HEK293 (cell line): Measurements from ENCODE around the gene MYD88.

Experiments
- HOXA7 ChIP-seq: sonication (generic); formaldehyde crosslinking; IDR thresholded peaks from 2 replicates; pipeline ENCODE4 v1.8.1; 2022; ENCODE audit warnings: missing genetic modification reagents, borderline replicate concordance
- KLF7 ChIP-seq: fragments of 450-650 bp; formaldehyde crosslinking; IDR thresholded peaks from 2 replicates; pipeline ENCODE4 v1.5.1; 2016; ENCODE audit warnings: missing biosample characterization, missing genetic modification characterization, borderline replicate concordance
- SP2 ChIP-seq: fragments of 450-650 bp; formaldehyde crosslinking; IDR thresholded peaks from 2 replicates; pipeline ENCODE4 v1.5.1; 2016; ENCODE audit warnings: missing biosample characterization, missing genetic modification characterization
- TCF7L2 ChIP-seq: IDR thresholded peaks from 2 replicates; pipeline ENCODE4 v1.6.1; 2011; ENCODE audit warnings: low read depth, mild to moderate bottlenecking, inconsistent platforms, low read length, moderate library complexity, borderline replicate concordance
- ZBTB20 ChIP-seq: fragments of 450-650 bp; formaldehyde crosslinking; IDR thresholded peaks from 2 replicates; pipeline ENCODE4 v1.5.1; 2016; ENCODE audit warnings: missing biosample characterization, missing genetic modification characterization
- ZEB2 ChIP-seq: fragments of 450-650 bp; formaldehyde crosslinking; IDR thresholded peaks from 2 replicates; pipeline ENCODE4 v1.5.1; 2016; ENCODE audit warnings: missing biosample characterization, missing genetic modification characterization
- ZFP69B ChIP-seq: fragments of 450-650 bp; formaldehyde crosslinking; IDR thresholded peaks from 2 replicates; pipeline ENCODE4 v1.5.1; 2016; ENCODE audit warnings: missing biosample characterization, missing genetic modification characterization
- ZNF138 ChIP-seq: fragments of 450-650 bp; formaldehyde crosslinking; IDR thresholded peaks from 2 replicates; pipeline ENCODE4 v1.5.1; 2016; ENCODE audit warnings: missing biosample characterization, missing genetic modification characterization, borderline replicate concordance
- ZNF146 ChIP-seq: fragments of 450-650 bp; formaldehyde crosslinking; IDR thresholded peaks from 2 replicates; pipeline ENCODE4 v1.5.1; 2016; ENCODE audit warnings: missing biosample characterization, missing genetic modification characterization
- ZNF157 ChIP-seq: fragments of 450-650 bp; formaldehyde crosslinking; IDR thresholded peaks from 2 replicates; pipeline ENCODE4 v1.5.1; 2016; ENCODE audit warnings: missing biosample characterization, missing genetic modification characterization
- ZNF184 ChIP-seq: fragments of 450-650 bp; IDR thresholded peaks from 2 replicates; pipeline ENCODE4 v1.5.1; 2018; ENCODE audit warnings: missing biosample characterization, mild to moderate bottlenecking, missing genetic modification characterization
- ZNF19 ChIP-seq: fragments of 450-650 bp; formaldehyde crosslinking; IDR thresholded peaks from 2 replicates; pipeline ENCODE4; 2016; ENCODE audit warnings: missing biosample characterization, missing genetic modification characterization, low read depth
- ZNF221 ChIP-seq: fragments of 450-650 bp; formaldehyde crosslinking; IDR thresholded peaks from 2 replicates; pipeline ENCODE4 v1.5.1; 2017; ENCODE audit warnings: missing biosample characterization, missing genetic modification characterization, borderline replicate concordance
- ZNF266 ChIP-seq: fragments of 450-650 bp; formaldehyde crosslinking; IDR thresholded peaks from 2 replicates; pipeline ENCODE4 v1.5.1; 2016; ENCODE audit warnings: missing biosample characterization, missing genetic modification characterization, low read depth
- ZNF341 ChIP-seq: fragments of 450-650 bp; formaldehyde crosslinking; IDR thresholded peaks from 2 replicates; pipeline ENCODE4; 2016; ENCODE audit warnings: low read depth, missing biosample characterization, missing genetic modification characterization
- ZNF558 ChIP-seq: fragments of 450-650 bp; formaldehyde crosslinking; IDR thresholded peaks from 2 replicates; pipeline ENCODE4 v1.5.1; 2016; ENCODE audit warnings: missing biosample characterization, missing genetic modification characterization
- ZNF600 ChIP-seq: fragments of 450-650 bp; formaldehyde crosslinking; IDR thresholded peaks from 2 replicates; pipeline ENCODE4 v1.5.1; 2016; ENCODE audit warnings: missing biosample characterization, missing genetic modification characterization
- ZNF623 ChIP-seq: fragments of 450-650 bp; formaldehyde crosslinking; IDR thresholded peaks from 2 replicates; pipeline ENCODE4 v1.5.1; 2016; ENCODE audit warnings: missing biosample characterization, missing genetic modification characterization
- ZSCAN16 ChIP-seq: fragments of 450-650 bp; formaldehyde crosslinking; IDR thresholded peaks from 2 replicates; pipeline ENCODE4 v1.5.1; 2016; ENCODE audit warnings: missing biosample characterization, missing genetic modification characterization
- TF ChIP-seq, protein P1 (sequence below): fragments of 450-650 bp; formaldehyde crosslinking; IDR thresholded peaks from 2 replicates; pipeline ENCODE4 v1.5.1; 2016; ENCODE audit warnings: missing biosample characterization, missing genetic modification characterization
- TF ChIP-seq, protein P2 (sequence below): fragments of 450-650 bp; formaldehyde crosslinking; IDR thresholded peaks from 2 replicates; pipeline ENCODE4 v1.5.1; 2017; ENCODE audit warnings: missing biosample characterization, missing genetic modification characterization
- TF ChIP-seq, protein P3 (sequence below): fragments of 450-650 bp; formaldehyde crosslinking; IDR thresholded peaks from 2 replicates; pipeline ENCODE4 v1.5.1; 2016; ENCODE audit warnings: missing biosample characterization, missing genetic modification characterization
- TF ChIP-seq, protein P4 (sequence below): fragments of 450-650 bp; formaldehyde crosslinking; IDR thresholded peaks from 2 replicates; pipeline ENCODE4 v1.5.1; 2016; ENCODE audit warnings: missing biosample characterization, missing genetic modification characterization, borderline replicate concordance
- TF ChIP-seq, protein P5 (sequence below): fragments of 450-650 bp; formaldehyde crosslinking; IDR thresholded peaks from 2 replicates; pipeline ENCODE4 v1.5.1; 2016; ENCODE audit warnings: missing biosample characterization, missing genetic modification characterization
- TF ChIP-seq, protein P6 (sequence below): fragments of 450-650 bp; formaldehyde crosslinking; optimal IDR thresholded peaks from 2 replicates; pipeline ENCODE3; 2016; ENCODE audit warnings: missing biosample characterization, mild to moderate bottlenecking, missing genetic modification characterization

MYD88 gene

DNA sequence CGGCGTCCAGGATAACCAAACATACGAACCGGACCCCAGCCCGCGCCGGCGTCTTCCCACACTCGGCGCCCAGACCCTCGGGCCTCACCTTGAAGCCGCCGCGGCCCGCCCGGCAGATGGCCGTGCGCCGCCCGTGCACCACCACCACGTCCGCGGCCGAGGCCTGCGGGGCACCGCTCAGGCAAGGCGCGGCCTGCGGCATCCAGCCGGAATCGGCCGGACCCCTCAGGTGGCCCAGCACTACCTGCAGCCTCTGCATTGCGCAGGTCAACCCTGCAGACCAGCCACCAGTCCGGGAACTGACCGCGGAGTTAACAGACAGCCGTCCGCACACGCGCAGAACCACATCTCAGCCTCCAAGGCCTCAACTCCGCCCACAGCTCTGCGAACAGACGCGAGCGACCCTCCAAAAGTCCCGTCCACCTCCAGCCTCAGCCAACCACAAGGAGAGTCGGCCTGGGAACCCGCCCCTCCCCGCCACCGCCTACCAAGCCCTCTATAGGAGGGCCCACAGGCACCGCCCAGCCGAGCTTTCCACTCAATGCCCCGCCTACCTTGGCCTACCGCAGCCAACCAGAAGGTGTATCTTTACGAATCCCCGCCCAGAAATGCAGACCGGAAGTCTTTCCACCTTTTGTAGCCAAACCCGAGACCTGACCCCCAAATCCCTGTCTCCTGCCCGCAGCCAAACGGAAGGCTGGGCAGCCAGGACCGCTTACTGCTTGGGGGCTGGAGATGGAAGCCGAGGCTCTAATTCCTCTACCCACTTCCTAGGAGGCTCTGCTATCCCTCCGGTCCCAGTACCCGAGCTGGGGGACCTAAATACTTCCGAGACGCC, 1.5 kb upstream of the MYD88 start, which contains the start of gene ACAA1 (continued):
- TF ChIP-seq HOXA7 (CRISPR knock-in tag) (no peak), ZNF19 (tag by site-specific recombination) (no peak), KLF7 (no peak), ZNF157 (tag by site-specific recombination) (no peak), ZSCAN16 (tag by site-specific recombination) (peak; percentile 92), ZEB2 (tag by site-specific recombination) (no peak), TCF7L2 (no peak), ZNF221 (tag by site-specific recombination) (no peak), ZNF184 (tag by site-specific recombination) (no peak), ZNF146 (tag by site-specific recombination) (no peak), ZFP69B (peak; percentile 62; the same call in 1 of the 2 replicates), ZNF266 (tag by site-specific recombination) (no peak), ZNF558 (tag by site-specific recombination) (no peak), ZNF341 (tag by site-specific recombination) (peak; percentile 10; the same call in 1 of the 2 replicates), ZNF600 (tag by site-specific recombination) (peak; percentile 61), ZNF138 (tag by site-specific recombination) (no peak), ZNF623 (no peak), ZBTB20 (tag by site-specific recombination) (no peak), SP2 (peak; percentile 99)
- TF ChIP-seq, protein P1, sequence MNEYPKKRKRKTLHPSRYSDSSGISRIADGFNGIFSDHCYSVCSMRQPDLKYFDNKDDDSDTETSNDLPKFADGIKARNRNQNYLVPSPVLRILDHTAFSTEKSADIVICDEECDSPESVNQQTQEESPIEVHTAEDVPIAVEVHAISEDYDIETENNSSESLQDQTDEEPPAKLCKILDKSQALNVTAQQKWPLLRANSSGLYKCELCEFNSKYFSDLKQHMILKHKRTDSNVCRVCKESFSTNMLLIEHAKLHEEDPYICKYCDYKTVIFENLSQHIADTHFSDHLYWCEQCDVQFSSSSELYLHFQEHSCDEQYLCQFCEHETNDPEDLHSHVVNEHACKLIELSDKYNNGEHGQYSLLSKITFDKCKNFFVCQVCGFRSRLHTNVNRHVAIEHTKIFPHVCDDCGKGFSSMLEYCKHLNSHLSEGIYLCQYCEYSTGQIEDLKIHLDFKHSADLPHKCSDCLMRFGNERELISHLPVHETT (tag by site-specific recombination): no peak
- TF ChIP-seq, protein P2, sequence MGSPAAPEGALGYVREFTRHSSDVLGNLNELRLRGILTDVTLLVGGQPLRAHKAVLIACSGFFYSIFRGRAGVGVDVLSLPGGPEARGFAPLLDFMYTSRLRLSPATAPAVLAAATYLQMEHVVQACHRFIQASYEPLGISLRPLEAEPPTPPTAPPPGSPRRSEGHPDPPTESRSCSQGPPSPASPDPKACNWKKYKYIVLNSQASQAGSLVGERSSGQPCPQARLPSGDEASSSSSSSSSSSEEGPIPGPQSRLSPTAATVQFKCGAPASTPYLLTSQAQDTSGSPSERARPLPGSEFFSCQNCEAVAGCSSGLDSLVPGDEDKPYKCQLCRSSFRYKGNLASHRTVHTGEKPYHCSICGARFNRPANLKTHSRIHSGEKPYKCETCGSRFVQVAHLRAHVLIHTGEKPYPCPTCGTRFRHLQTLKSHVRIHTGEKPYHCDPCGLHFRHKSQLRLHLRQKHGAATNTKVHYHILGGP: no peak
- TF ChIP-seq, protein P3, sequence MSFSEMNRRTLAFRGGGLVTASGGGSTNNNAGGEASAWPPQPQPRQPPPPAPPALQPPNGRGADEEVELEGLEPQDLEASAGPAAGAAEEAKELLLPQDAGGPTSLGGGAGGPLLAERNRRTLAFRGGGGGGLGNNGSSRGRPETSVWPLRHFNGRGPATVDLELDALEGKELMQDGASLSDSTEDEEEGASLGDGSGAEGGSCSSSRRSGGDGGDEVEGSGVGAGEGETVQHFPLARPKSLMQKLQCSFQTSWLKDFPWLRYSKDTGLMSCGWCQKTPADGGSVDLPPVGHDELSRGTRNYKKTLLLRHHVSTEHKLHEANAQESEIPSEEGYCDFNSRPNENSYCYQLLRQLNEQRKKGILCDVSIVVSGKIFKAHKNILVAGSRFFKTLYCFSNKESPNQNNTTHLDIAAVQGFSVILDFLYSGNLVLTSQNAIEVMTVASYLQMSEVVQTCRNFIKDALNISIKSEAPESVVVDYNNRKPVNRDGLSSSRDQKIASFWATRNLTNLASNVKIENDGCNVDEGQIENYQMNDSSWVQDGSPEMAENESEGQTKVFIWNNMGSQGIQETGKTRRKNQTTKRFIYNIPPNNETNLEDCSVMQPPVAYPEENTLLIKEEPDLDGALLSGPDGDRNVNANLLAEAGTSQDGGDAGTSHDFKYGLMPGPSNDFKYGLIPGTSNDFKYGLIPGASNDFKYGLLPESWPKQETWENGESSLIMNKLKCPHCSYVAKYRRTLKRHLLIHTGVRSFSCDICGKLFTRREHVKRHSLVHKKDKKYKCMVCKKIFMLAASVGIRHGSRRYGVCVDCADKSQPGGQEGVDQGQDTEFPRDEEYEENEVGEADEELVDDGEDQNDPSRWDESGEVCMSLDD (tag by site-specific recombination): no peak
- TF ChIP-seq, protein P4, sequence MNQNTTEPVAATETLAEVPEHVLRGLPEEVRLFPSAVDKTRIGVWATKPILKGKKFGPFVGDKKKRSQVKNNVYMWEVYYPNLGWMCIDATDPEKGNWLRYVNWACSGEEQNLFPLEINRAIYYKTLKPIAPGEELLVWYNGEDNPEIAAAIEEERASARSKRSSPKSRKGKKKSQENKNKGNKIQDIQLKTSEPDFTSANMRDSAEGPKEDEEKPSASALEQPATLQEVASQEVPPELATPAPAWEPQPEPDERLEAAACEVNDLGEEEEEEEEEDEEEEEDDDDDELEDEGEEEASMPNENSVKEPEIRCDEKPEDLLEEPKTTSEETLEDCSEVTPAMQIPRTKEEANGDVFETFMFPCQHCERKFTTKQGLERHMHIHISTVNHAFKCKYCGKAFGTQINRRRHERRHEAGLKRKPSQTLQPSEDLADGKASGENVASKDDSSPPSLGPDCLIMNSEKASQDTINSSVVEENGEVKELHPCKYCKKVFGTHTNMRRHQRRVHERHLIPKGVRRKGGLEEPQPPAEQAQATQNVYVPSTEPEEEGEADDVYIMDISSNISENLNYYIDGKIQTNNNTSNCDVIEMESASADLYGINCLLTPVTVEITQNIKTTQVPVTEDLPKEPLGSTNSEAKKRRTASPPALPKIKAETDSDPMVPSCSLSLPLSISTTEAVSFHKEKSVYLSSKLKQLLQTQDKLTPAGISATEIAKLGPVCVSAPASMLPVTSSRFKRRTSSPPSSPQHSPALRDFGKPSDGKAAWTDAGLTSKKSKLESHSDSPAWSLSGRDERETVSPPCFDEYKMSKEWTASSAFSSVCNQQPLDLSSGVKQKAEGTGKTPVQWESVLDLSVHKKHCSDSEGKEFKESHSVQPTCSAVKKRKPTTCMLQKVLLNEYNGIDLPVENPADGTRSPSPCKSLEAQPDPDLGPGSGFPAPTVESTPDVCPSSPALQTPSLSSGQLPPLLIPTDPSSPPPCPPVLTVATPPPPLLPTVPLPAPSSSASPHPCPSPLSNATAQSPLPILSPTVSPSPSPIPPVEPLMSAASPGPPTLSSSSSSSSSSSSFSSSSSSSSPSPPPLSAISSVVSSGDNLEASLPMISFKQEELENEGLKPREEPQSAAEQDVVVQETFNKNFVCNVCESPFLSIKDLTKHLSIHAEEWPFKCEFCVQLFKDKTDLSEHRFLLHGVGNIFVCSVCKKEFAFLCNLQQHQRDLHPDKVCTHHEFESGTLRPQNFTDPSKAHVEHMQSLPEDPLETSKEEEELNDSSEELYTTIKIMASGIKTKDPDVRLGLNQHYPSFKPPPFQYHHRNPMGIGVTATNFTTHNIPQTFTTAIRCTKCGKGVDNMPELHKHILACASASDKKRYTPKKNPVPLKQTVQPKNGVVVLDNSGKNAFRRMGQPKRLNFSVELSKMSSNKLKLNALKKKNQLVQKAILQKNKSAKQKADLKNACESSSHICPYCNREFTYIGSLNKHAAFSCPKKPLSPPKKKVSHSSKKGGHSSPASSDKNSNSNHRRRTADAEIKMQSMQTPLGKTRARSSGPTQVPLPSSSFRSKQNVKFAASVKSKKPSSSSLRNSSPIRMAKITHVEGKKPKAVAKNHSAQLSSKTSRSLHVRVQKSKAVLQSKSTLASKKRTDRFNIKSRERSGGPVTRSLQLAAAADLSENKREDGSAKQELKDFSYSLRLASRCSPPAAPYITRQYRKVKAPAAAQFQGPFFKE (tag by site-specific recombination): no peak
- TF ChIP-seq, protein P5, sequence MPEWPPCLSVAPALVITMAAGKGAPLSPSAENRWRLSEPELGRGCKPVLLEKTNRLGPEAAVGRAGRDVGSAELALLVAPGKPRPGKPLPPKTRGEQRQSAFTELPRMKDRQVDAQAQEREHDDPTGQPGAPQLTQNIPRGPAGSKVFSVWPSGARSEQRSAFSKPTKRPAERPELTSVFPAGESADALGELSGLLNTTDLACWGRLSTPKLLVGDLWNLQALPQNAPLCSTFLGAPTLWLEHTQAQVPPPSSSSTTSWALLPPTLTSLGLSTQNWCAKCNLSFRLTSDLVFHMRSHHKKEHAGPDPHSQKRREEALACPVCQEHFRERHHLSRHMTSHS (tag by site-specific recombination): no peak
- TF ChIP-seq, protein P6, sequence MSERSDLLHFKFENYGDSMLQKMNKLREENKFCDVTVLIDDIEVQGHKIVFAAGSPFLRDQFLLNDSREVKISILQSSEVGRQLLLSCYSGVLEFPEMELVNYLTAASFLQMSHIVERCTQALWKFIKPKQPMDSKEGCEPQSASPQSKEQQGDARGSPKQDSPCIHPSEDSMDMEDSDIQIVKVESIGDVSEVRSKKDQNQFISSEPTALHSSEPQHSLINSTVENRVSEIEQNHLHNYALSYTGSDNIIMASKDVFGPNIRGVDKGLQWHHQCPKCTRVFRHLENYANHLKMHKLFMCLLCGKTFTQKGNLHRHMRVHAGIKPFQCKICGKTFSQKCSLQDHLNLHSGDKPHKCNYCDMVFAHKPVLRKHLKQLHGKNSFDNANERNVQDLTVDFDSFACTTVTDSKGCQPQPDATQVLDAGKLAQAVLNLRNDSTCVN (tag by site-specific recombination): peak; percentile 49
